Lung (tissue), 12 donors: ENCODE data around the gene OR9Q1. TPM values are rescaled to one million over a fixed set of nuclear protein-coding genes. Genes with fewer than 3 reads are reported as not detected.

Experiments
- ATAC-seq: fragments of 200-7000 bp; cut with Tn5 transposase; one replicate; pipeline ENCODE4 v1.9.1; 2020; ENCODE audit warnings: moderate number of reproducible peaks; ENCODE audit not compliant: insufficient read depth, low FRiP score
- DNase-seq, 3 donors: peaks; one replicate each; pipeline ENCODE4 v3.0.0-alpha.2; 2013 to 2017
- H3K27ac ChIP-seq, 2 donors: one replicate each; pipeline ENCODE4 v1.5.1; 2013; ENCODE audit warnings: mild to moderate bottlenecking in 2 of 2, moderate library complexity in 2 of 2, control low read depth in 1 of 2, inconsistent platforms in 1 of 2, low read depth in 1 of 2, low read length in 1 of 2
- H3K27me3 ChIP-seq, 3 donors: one replicate each; pipeline ENCODE4 v1.5.1; 2013; ENCODE audit warnings: low read length in 2 of 3; ENCODE audit not compliant: control insufficient read depth in 3 of 3, insufficient read depth in 3 of 3
- H3K36me3 ChIP-seq, 4 donors: one replicate each; pipeline ENCODE4 v1.5.1; 2013; ENCODE audit warnings: low read length in 4 of 4, mild to moderate bottlenecking in 1 of 4, moderate library complexity in 1 of 4; ENCODE audit not compliant: control insufficient read depth in 4 of 4, insufficient read depth in 4 of 4
- H3K4me1 ChIP-seq, 5 donors: one replicate each; pipeline ENCODE4 v1.5.1; 2013; ENCODE audit warnings: low read length in 5 of 5, mild to moderate bottlenecking in 2 of 5, moderate library complexity in 1 of 5; ENCODE audit not compliant: control insufficient read depth in 5 of 5, insufficient read depth in 5 of 5
- H3K4me3 ChIP-seq: one replicate; pipeline ENCODE4 v1.5.1; 2013; ENCODE audit warnings: mild to moderate bottlenecking, control low read depth, moderate library complexity
- H3K9ac ChIP-seq, 2 donors: one replicate each; pipeline ENCODE4 v1.5.1; 2013; ENCODE audit warnings: low read length in 2 of 2, control low read depth in 1 of 2; ENCODE audit not compliant: insufficient read depth in 1 of 2
- H3K9me3 ChIP-seq, 4 donors: one replicate each; pipeline ENCODE4 v1.5.1; 2013; ENCODE audit warnings: low read length in 3 of 4, mild to moderate bottlenecking in 1 of 4, moderate library complexity in 1 of 4; ENCODE audit not compliant: control insufficient read depth in 4 of 4, insufficient read depth in 3 of 4
- CTCF ChIP-seq: IDR thresholded peaks from 2 replicates; pipeline ENCODE4 v1.5.1; 2012; ENCODE audit warnings: mild to moderate bottlenecking; ENCODE audit errors: control extremely low read depth, extremely low read depth
- WGBS, 2 donors: extraction: QIAGEN DNeasy Blood & Tissue Kit; methylation state at CpG; one replicate each; pipeline ENCODE4 v1.1.7; 2013; 5-methylcytosine and 5-hydroxymethylcytosine counted together
- polyA plus RNA-seq, 2 donors: library from polyadenylated mRNA; stranded (reverse); fragments of 200-250 nt; gene quantifications; one replicate each; pipeline ENCODE4 v1.2.1, GENCODE V29; 2013
- total RNA-seq, 2 donors: library from RNA; depleted of rRNA in 1 of 2; stranded (reverse); fragments of >200 nt in 1 of 2; gene quantifications; one replicate each; pipeline ENCODE4 v1.2.1, GENCODE V29; 2014 to 2021
- donor health status: control.
- donor health status: control.
- donor health status: Bipolar disorder and iron deficiency.
- donor health status: healthy.
- donor health status: DM: yes; HTN: yes; CAD: no.

The OR9Q1 gene
- total and polyA plus RNA-seq, 4 donors, result 0.14 TPM; not detected in 3

DNA sequence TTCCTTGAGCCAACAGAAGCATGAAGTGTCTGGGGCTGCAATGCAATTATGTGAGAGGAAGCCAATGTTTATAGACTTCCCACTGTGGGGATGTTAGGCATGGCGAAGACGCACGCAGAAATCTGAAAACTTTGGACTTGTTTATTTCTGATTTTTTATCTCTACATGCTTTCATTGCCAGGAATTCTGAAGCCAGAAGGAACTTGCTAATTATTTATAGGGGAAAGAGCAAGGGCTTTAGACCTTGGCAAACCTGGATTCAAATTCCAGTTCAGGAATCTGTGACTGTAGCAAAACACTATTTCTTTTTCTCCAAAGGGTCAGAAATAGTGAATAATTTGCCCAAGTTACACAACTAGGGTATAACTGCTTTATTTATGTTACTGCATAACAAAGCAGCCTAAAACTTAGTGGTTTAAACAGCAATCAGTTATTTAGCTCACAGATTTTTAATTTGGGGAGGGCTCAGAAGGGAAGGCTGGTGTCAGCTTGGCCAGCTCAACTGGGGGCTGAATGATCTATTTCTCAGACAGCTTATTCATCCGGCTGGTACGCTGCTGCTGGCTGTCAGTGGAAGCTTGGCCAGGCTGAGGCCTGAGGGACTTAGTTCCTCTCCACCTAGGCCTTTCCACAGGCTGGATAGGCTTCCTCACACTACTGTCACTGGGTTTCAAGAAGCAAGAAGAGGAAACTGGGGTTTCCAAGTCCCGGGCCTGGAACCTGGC is 5.2 kb downstream of the OR9Q1 start:
- DNase-seq, result peak; percentile 54 to 89 (median 76)
- no peaks in the 10 kb centered on the region for H3K36me3 ChIP-seq
- peaks cover 0 to 35% (median 7%) of the 10 kb centered on the region in 5 donors for H3K4me1 ChIP-seq
- H3K27ac ChIP-seq, result peak overlapping the region in 1 of 2 donors; percentile 51
- no peak overlapping the region for H3K9ac ChIP-seq
- no peak for TF ChIP-seq CTCF
- no peak overlapping the region for H3K4me3 ChIP-seq
- peaks cover 0 to 2% (median 0%) of the 10 kb centered on the region in 4 donors for H3K9me3 ChIP-seq
- H3K27me3 ChIP-seq, result no peaks in the 10 kb centered on the region
- WGBS, 2 donors, result 45% methylated on average over 6 of the region's 6 CpGs
- ATAC-seq, result peak; percentile 27

GRCh38 chr11:58030653-58031052 is 7.0 kb downstream of the OR9Q1 start, which contains the start of gene OR6Q1:
Gene OR6Q1, plus strand, starts transcription at chr11:58030953. Its CDS starts 0 bp downstream, at chr11:58030953.
- peak within 1 kb of the TSS in 1 of 2 donors; percentile 17 for H3K27ac ChIP-seq
- H3K4me1 ChIP-seq, result peaks cover 0 to 25% (median 4%) of the 10 kb centered on the region in 5 donors
- H3K9ac ChIP-seq, result no peak within 1 kb of the TSS
- no peak within 1 kb of the TSS for H3K4me3 ChIP-seq
- no peaks in the 10 kb centered on the region for H3K36me3 ChIP-seq
- TF ChIP-seq CTCF, result no peak
- ATAC-seq, result no peak
- no peak for DNase-seq
- H3K27me3 ChIP-seq, result no peaks in the 10 kb centered on the region
- H3K9me3 ChIP-seq, result peaks cover 0 to 2% (median 0%) of the 10 kb centered on the region in 4 donors

GRCh38 chr11:58034471-58034870 is 10.8 kb downstream of the OR9Q1 start:
- no peaks in the 10 kb centered on the region for H3K36me3 ChIP-seq
- H3K9me3 ChIP-seq, result peaks cover 0 to 2% (median 1%) of the 10 kb centered on the region in 4 donors
- TF ChIP-seq CTCF, result no peak
- no peak overlapping the region for H3K27ac ChIP-seq
- WGBS, 2 donors, result 90% methylated on average over 2 of the region's 2 CpGs
- no peak overlapping the region for H3K4me3 ChIP-seq
- DNase-seq (no peak), ATAC-seq (no peak)
- no peaks in the 10 kb centered on the region for H3K27me3 ChIP-seq
- H3K9ac ChIP-seq, result no peak overlapping the region
- peaks cover 0 to 3% (median 0%) of the 10 kb centered on the region in 5 donors for H3K4me1 ChIP-seq
